Transverse colon (tissue), 4 donors: ENCODE measurements around the gene UNK. TPM values are rescaled to one million over a fixed set of nuclear protein-coding genes. Genes with fewer than 3 reads are reported as not detected.

Source experiments
- DNase-seq: peaks from one replicate; pipeline ENCODE4 v3.0.0-alpha.2; 2019
- H3K27ac ChIP-seq, 4 donors: fragments of 200-600 bp; sonication (generic); 2 replicates each; pipeline ENCODE4 v1.5.1; 2016 to 2018; ENCODE audit warnings: inconsistent platforms in 4 of 4
- H3K27me3 ChIP-seq: fragments of 200-600 bp; sonication (generic); 2 replicates; pipeline ENCODE4 v1.5.1; 2017; ENCODE audit warnings: inconsistent platforms
- H3K36me3 ChIP-seq, 4 donors: fragments of 200-600 bp; sonication (generic); 2 replicates each; pipeline ENCODE4 v1.5.1; 2017 to 2019; ENCODE audit warnings: inconsistent platforms in 4 of 4
- H3K4me1 ChIP-seq, 4 donors: fragments of 200-600 bp; sonication (generic); 2 replicates each; pipeline ENCODE4 v1.5.1; 2017 to 2020; ENCODE audit warnings: inconsistent platforms in 4 of 4
- H3K4me3 ChIP-seq, 4 donors: fragments of 200-600 bp; sonication (generic); 1 replicate in 1 of 4; 2 replicates in 3 of 4; pipeline versions ENCODE4 v1.5.1 to v1.6.1; 2017 to 2019; ENCODE audit warnings: inconsistent platforms in 4 of 4
- H3K9me3 ChIP-seq, 2 donors: fragments of 200-600 bp; sonication (generic); 2 replicates each; pipeline ENCODE4 v1.5.1; 2017 to 2019; ENCODE audit warnings: inconsistent platforms in 2 of 2
- EP300 ChIP-seq: sonication (generic); formaldehyde crosslinking; IDR thresholded peaks from one replicate; pipeline ENCODE4 v1.6.1; 2017; ENCODE audit warnings: antibody characterized with exemption, low read depth
- POLR2A ChIP-seq: fragments of 450-650 bp; IDR thresholded peaks from one replicate; pipeline ENCODE4 v1.6.1; 2016; ENCODE audit warnings: antibody characterized with exemption, mild to moderate bottlenecking, moderate library complexity
- POLR2AphosphoS5 ChIP-seq, 3 donors: sonication (generic); formaldehyde crosslinking; IDR thresholded peaks; one replicate each; pipeline ENCODE4 v1.6.1; 2016; ENCODE audit warnings: antibody characterized with exemption in 3 of 3
- WGBS, 2 donors: methylation state at CpG; one replicate each; pipeline ENCODE4 v1.1.5; 2018; ENCODE audit warnings: low coverage in 1 of 2; 5-methylcytosine and 5-hydroxymethylcytosine counted together
- in situ Hi-C, 4 donors: fragments of 200-750 bp; cut with MboI; loops; one replicate each; pipeline versions ENCODE4 v1.15.0 to v1.15.1; 2017; ENCODE audit warnings: low sequenced_read_pairs in 3 of 4, low pct_ligation_motif_present in 1 of 4, low pct_unique_long_range_greater_than_20kb in 1 of 4
- intact Hi-C: fragments of 100-400 bp; cut with DNase I; formaldehyde crosslinking; loops from one replicate; pipeline ENCODE4 v1.15.1; 2023; ENCODE audit warnings: low total_unique reads
- total RNA-seq, 4 donors: library from RNA; depleted of rRNA; stranded (reverse); fragments of >200 nt; gene quantifications; one replicate each; pipeline ENCODE4 v1.1.0, GENCODE V29; 2016
- TF ChIP-seq, protein P1 (sequence below), 5 experiments: fragments of 200-600 bp in 3 of 5; fragments of 450-650 bp in 2 of 5; sonication (generic) in 3 of 5; IDR thresholded peaks; 1 replicate in 2 of 5; 2 replicates in 3 of 5; pipeline ENCODE4 v1.5.1; 2016 to 2017; ENCODE audit warnings: antibody characterized with exemption in 5 of 5, inconsistent platforms in 3 of 5, mild to moderate bottlenecking in 2 of 5, moderate library complexity in 1 of 5

The UNK gene
- total RNA-seq, 4 donors from 2014 or later: 24.0 to 99.1 (median 63.1) TPM

DNA sequence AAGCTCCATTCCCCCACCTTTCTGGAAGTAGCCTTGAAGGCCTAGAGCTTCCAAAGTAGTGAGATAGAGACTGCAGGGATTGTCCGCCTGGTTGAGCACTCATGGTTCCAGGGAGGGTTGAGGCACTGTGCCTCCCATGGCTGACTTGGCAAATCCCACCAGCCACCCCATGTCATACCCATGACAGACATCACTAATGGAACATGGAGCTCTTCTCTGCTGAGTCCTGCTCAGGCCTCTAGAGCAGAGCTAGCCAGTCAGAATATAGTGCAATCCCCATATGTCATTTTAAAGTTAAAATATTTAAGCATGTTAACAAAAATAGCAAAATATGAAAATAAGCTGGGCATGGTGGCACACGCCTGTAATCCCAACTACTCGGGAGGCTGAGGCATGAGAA is 30.8 kb downstream of the UNK start:
- intact Hi-C loops (no loop called here), in situ Hi-C loops (no loop called here)
- no peak overlapping the region for H3K4me3 ChIP-seq
- H3K27me3 ChIP-seq: no peaks in the 10 kb centered on the region
- no peak for DNase-seq
- H3K27ac ChIP-seq: no peak overlapping the region
- H3K9me3 ChIP-seq: no peaks in the 10 kb centered on the region
- no peaks in the 10 kb centered on the region for H3K4me1 ChIP-seq
- TF ChIP-seq, protein P1, sequence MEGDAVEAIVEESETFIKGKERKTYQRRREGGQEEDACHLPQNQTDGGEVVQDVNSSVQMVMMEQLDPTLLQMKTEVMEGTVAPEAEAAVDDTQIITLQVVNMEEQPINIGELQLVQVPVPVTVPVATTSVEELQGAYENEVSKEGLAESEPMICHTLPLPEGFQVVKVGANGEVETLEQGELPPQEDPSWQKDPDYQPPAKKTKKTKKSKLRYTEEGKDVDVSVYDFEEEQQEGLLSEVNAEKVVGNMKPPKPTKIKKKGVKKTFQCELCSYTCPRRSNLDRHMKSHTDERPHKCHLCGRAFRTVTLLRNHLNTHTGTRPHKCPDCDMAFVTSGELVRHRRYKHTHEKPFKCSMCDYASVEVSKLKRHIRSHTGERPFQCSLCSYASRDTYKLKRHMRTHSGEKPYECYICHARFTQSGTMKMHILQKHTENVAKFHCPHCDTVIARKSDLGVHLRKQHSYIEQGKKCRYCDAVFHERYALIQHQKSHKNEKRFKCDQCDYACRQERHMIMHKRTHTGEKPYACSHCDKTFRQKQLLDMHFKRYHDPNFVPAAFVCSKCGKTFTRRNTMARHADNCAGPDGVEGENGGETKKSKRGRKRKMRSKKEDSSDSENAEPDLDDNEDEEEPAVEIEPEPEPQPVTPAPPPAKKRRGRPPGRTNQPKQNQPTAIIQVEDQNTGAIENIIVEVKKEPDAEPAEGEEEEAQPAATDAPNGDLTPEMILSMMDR (IDR thresholded peaks at IDR 0.05): no peak
- TF ChIP-seq POLR2A: no peak
- TF ChIP-seq POLR2AphosphoS5 (IDR thresholded peaks at IDR 0.05): no peak
- H3K36me3 ChIP-seq: peaks cover 0 to 44% (median 17%) of the 10 kb centered on the region in 4 donors
- 86% methylated on average over 3 of the region's 3 CpGs; no CpG with 5 or more reads in 1 of the 2 donors for WGBS, 2 donors

DNA sequence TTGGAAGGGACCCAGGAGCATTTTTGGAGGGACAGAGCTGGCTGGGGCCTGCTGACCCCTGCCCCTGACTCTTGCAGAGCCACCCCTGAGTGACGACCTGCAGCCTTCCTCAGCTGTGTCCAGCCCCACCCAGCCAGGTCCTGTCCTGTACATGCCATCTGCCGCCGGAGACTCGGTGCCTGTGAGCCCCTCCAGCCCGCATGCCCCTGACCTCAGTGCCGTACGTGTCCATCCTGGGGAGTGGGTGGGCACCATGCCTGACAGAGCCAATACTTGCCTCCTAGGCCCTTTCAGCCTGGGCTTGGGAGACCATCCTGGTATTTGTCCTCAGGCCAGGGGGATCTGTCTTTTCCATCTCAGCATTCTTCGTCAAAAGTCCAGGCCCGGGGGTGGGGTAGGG is 32.1 kb downstream of the UNK start:
- H3K4me1 ChIP-seq: no peaks in the 10 kb centered on the region
- TF ChIP-seq POLR2A (no peak), POLR2AphosphoS5 (IDR thresholded peaks at IDR 0.05) (no peak), EP300 (no peak)
- TF ChIP-seq, protein P1 (IDR thresholded peaks at IDR 0.05): no peak
- in situ Hi-C loops: no loop called here
- H3K9me3 ChIP-seq: no peaks in the 10 kb centered on the region
- H3K4me3 ChIP-seq: no peak overlapping the region
- no peak for DNase-seq
- intact Hi-C loops: no loop called here
- 94% methylated on average over 9 of the region's 9 CpGs; no CpG with 5 or more reads in 1 of the 2 donors for WGBS, 2 donors
- H3K27ac ChIP-seq: no peak overlapping the region
- no peaks in the 10 kb centered on the region for H3K27me3 ChIP-seq
- peaks cover 0 to 48% (median 20%) of the 10 kb centered on the region in 4 donors for H3K36me3 ChIP-seq

DNA sequence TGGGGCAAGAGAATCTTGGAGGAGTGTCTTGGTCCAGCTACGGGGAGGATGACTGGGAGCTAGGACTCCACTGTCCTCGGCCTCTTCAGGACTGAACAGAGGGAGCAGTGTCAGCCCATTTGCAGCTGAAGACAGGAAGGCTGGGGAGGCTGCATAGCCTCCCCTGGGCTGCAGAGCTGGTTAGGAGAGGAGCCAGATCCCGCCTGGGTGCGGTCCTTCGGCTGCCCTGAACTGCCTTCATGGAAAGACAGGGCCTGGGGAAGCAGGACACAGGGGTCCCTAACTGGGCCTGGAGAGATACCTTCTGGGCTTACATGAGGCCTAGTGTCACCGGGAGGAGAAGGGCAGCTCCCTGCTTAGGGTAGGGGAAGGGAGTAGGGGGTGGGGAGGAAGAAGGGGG is 33.0 kb downstream of the UNK start:
- in situ Hi-C loops (no loop called here), intact Hi-C loops (no loop called here)
- Histone ChIP-seq H3K4me1 (no peaks in the 10 kb centered on the region), H3K4me3 (no peak overlapping the region), H3K36me3 (peaks cover 0 to 39% (median 15%) of the 10 kb centered on the region in 4 donors), H3K27me3 (no peaks in the 10 kb centered on the region), H3K27ac (no peak overlapping the region), H3K9me3 (no peaks in the 10 kb centered on the region)
- no peak for DNase-seq
- no peak for TF ChIP-seq POLR2A
- no peak for TF ChIP-seq POLR2AphosphoS5 (IDR thresholded peaks at IDR 0.05)
- TF ChIP-seq, protein P1 (IDR thresholded peaks at IDR 0.05): no peak
- no peak for TF ChIP-seq EP300
- WGBS, 2 donors: 80 to 93% methylated on average over 1 to 6 of the region's 6 CpGs

DNA sequence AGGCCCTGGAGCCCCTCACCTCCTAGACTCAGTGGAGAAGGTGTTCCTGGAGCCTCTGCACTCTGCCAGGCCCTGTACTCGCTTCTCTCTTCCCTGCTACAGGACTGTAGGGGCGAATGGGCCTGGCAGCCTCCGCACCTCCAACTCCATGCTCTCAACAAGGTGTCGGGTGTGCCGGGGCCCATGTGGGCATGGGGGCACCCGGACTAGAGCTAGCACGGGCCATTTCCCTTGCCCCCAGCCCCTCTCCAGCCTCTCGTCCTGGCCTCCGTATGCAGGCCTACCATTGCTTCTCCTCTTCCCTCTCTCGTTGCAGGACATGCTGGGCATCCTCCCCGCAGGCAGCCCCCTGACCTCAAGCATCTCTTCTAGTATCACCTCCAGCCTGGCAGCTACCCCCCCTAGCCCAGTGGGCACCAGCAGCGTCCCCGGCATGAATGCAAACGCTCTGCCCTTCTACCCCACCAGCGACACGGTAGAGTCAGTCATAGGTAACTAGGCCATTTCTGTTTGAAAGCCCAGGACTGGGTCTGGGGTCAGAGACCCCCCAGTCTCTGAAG is 33.8 kb downstream of the UNK start:
- no peak for TF ChIP-seq POLR2A
- TF ChIP-seq POLR2AphosphoS5 (IDR thresholded peaks at IDR 0.05): no peak
- no peak for TF ChIP-seq EP300
- TF ChIP-seq, protein P1 (IDR thresholded peaks at IDR 0.05): no peak
- intact Hi-C loops (no loop called here), in situ Hi-C loops (no loop called here)
- Histone ChIP-seq H3K36me3 (peaks cover 0 to 42% (median 14%) of the 10 kb centered on the region in 4 donors), H3K9me3 (no peaks in the 10 kb centered on the region), H3K4me1 (no peaks in the 10 kb centered on the region), H3K4me3 (no peak overlapping the region), H3K27ac (no peak overlapping the region), H3K27me3 (no peaks in the 10 kb centered on the region)
- WGBS, 2 donors: 95 to 100% methylated on average over 2 to 16 of the region's 16 CpGs
- DNase-seq: no peak
